RWPE2 (cell line): ENCODE measurements around the gene SLC35A4.

ENCODE experiments used
- ATAC-seq: fragments of 200-7000 bp; cut with Tn5 transposase; 3 replicates; pipeline ENCODE4 v1.9.1; 2021; ENCODE audit warnings: low read depth
- DNase-seq: peaks from one replicate; pipeline ENCODE4 v3.0.0-alpha.2; 2020; ENCODE audit warnings: low spot score
- H3K27ac ChIP-seq: fragments of 450-650 bp; 2 replicates; pipeline ENCODE4 v1.5.1; 2017; ENCODE audit warnings: mild to moderate bottlenecking; ENCODE audit not compliant: poor library complexity, severe bottlenecking
- H3K27me3 ChIP-seq: fragments of 250-450 bp; sonication (Bioruptor Pico); 2 replicates; pipeline ENCODE4 v1.5.1; 2021; ENCODE audit warnings: mild to moderate bottlenecking, moderate library complexity; ENCODE audit not compliant: insufficient read depth, poor library complexity, severe bottlenecking
- H3K36me3 ChIP-seq: fragments of 250-450 bp; sonication (Bioruptor Pico); 2 replicates; pipeline ENCODE4 v1.5.1; 2020; ENCODE audit warnings: low read depth, mild to moderate bottlenecking, moderate library complexity
- H3K4me1 ChIP-seq: fragments of 250-450 bp; sonication (Bioruptor Pico); 2 replicates; pipeline ENCODE4 v1.5.1; 2021; ENCODE audit warnings: mild to moderate bottlenecking, moderate library complexity; ENCODE audit not compliant: insufficient read depth, poor library complexity, severe bottlenecking
- H3K4me3 ChIP-seq: fragments of 250-450 bp; sonication (Bioruptor Pico); 2 replicates; pipeline ENCODE4 v1.5.1; 2021; ENCODE audit warnings: mild to moderate bottlenecking, moderate library complexity; ENCODE audit not compliant: severe bottlenecking
- H3K9me3 ChIP-seq: fragments of 250-450 bp; sonication (Bioruptor Pico); 2 replicates; pipeline ENCODE4 v1.5.1; 2021; ENCODE audit warnings: mild to moderate bottlenecking, moderate library complexity; ENCODE audit not compliant: severe bottlenecking
- CTCF ChIP-seq: fragments of 450-650 bp; IDR thresholded peaks from one replicate; pipeline ENCODE4 v1.5.1; 2017; ENCODE audit warnings: mild to moderate bottlenecking, moderate library complexity; ENCODE audit not compliant: poor library complexity, severe bottlenecking

SLC35A4 gene

GRCh38 chr5:140544986-140545385 lies 19.6 kb upstream of the SLC35A4 start:
- H3K4me3 ChIP-seq: no peak overlapping the region
- peaks cover 52% of the 10 kb centered on the region for H3K36me3 ChIP-seq
- H3K27me3 ChIP-seq: no peaks in the 10 kb centered on the region
- DNase-seq (no peak), ATAC-seq (no peak)
- no peaks in the 10 kb centered on the region for H3K9me3 ChIP-seq
- no peak for TF ChIP-seq CTCF
- peaks cover 9% of the 10 kb centered on the region for H3K4me1 ChIP-seq
- no peak overlapping the region for H3K27ac ChIP-seq

GRCh38 chr5:140545606-140546005 lies 19.0 kb upstream of the SLC35A4 start:
- Histone ChIP-seq H3K27ac (no peak overlapping the region), H3K36me3 (peaks cover 52% of the 10 kb centered on the region), H3K27me3 (no peaks in the 10 kb centered on the region), H3K4me3 (no peak overlapping the region), H3K4me1 (peaks cover 9% of the 10 kb centered on the region), H3K9me3 (no peaks in the 10 kb centered on the region)
- ATAC-seq (no peak), DNase-seq (no peak)
- no peak for TF ChIP-seq CTCF

GRCh38 chr5:140546851-140547507 lies 17.6 kb upstream of the SLC35A4 start:
- no peak overlapping the region for H3K4me3 ChIP-seq
- no peak for TF ChIP-seq CTCF
- no peak for DNase-seq
- no peak; the same call in 1 of the 3 replicates for ATAC-seq
- H3K27me3 ChIP-seq: no peaks in the 10 kb centered on the region
- H3K36me3 ChIP-seq: peaks cover 52% of the 10 kb centered on the region
- H3K9me3 ChIP-seq: no peaks in the 10 kb centered on the region
- H3K4me1 ChIP-seq: peaks cover 9% of the 10 kb centered on the region
- peak overlapping the region; percentile 5 for H3K27ac ChIP-seq

GRCh38 chr5:140547508-140548299 lies 16.9 kb upstream of the SLC35A4 start, which contains the start of gene EIF4EBP3:
Gene EIF4EBP3, plus strand, starts transcription at chr5:140547662. Its CDS starts 76 bp downstream, at chr5:140547738.
- ATAC-seq (peak; percentile 95), DNase-seq (peak; percentile 95)
- TF ChIP-seq CTCF: peak; percentile 47
- Histone ChIP-seq H3K9me3 (no peaks in the 10 kb centered on the region), H3K36me3 (peaks cover 55% of the 10 kb centered on the region), H3K27ac (peak within 1 kb of the TSS; percentile 5), H3K4me1 (peaks cover 9% of the 10 kb centered on the region), H3K4me3 (peak within 1 kb of the TSS; percentile 10), H3K27me3 (no peaks in the 10 kb centered on the region)
